ENCODE measurements around the gene HMG20A.

HMG20A gene

GRCh38 chr15:77436822-77437221, 16.1 kb downstream of the HMG20A start:
- DNase-seq: no peak

- DNase-seq: no peak
These were observed 16.6 kb downstream of the HMG20A start for GRCh38 chr15:77437264-77437663.

GRCh38 chr15:77440378-77440999, 19.8 kb downstream of the HMG20A start:
- no peak for DNase-seq

- DNase-seq: no peak
These were observed 26.2 kb downstream of the HMG20A start for GRCh38 chr15:77446840-77447390.

GRCh38 chr15:77454265-77454664, 33.6 kb downstream of the HMG20A start:
- DNase-seq: no peak

- DNase-seq: no peak
These were observed 34.3 kb downstream of the HMG20A start for GRCh38 chr15:77454951-77455350.

GRCh38 chr15:77455696-77456321, 35.1 kb downstream of the HMG20A start:
- no peak for DNase-seq

- no peak for DNase-seq
These were observed 36.1 kb downstream of the HMG20A start for GRCh38 chr15:77456746-77457145.

GRCh38 chr15:77457191-77457904, 36.7 kb downstream of the HMG20A start:
- DNase-seq: no peak

GRCh38 chr15:77457905-77458265, 37.2 kb downstream of the HMG20A start:
- no peak for DNase-seq

GRCh38 chr15:77459031-77459430, 38.3 kb downstream of the HMG20A start:
- no peak for DNase-seq

- no peak for DNase-seq
These were observed 40.8 kb downstream of the HMG20A start for GRCh38 chr15:77461486-77461885.

- no peak for DNase-seq
These were observed 43.6 kb downstream of the HMG20A start for GRCh38 chr15:77464129-77464865.

- DNase-seq: no peak
These were observed 45.8 kb downstream of the HMG20A start for GRCh38 chr15:77466521-77466920.

- DNase-seq: no peak
These were observed 48.2 kb downstream of the HMG20A start for GRCh38 chr15:77468896-77469295.

- DNase-seq: no peak
These were observed 49.5 kb downstream of the HMG20A start for GRCh38 chr15:77470235-77470634.

GRCh38 chr15:77473328-77473727, 52.6 kb downstream of the HMG20A start:
- no peak for DNase-seq

- DNase-seq: peak; percentile 17
These were observed 53.8 kb downstream of the HMG20A start for GRCh38 chr15:77474310-77474988.

- peak; percentile 27 for DNase-seq
These were observed 54.3 kb downstream of the HMG20A start for GRCh38 chr15:77475001-77475400.

- peak; percentile 77 for DNase-seq
These were observed 55.2 kb downstream of the HMG20A start for GRCh38 chr15:77475898-77476297.

- DNase-seq: no peak
These were observed 56.3 kb downstream of the HMG20A start for GRCh38 chr15:77476995-77477394.

GRCh38 chr15:77478051-77478450, 57.4 kb downstream of the HMG20A start:
- DNase-seq: no peak

GRCh38 chr15:77479015-77479414, 58.3 kb downstream of the HMG20A start:
- no peak for DNase-seq
